Mesenchymal stem cell (in vitro differentiated cells and primary cell): ENCODE measurements around the gene SIM2.

ENCODE experiments used
- DNase-seq: peaks from one replicate; pipeline ENCODE4 v3.0.0-alpha.2; 2013
- H2AFZ ChIP-seq: one replicate; pipeline ENCODE4 v1.6.1; 2013; ENCODE audit warnings: low read depth, mild to moderate bottlenecking, control low read depth, inconsistent platforms, low read length, moderate library complexity
- H2AK5ac ChIP-seq: 2 replicates; pipeline ENCODE4 v1.6.1; 2013; ENCODE audit warnings: low read length, moderate library complexity, mild to moderate bottlenecking, inconsistent platforms; ENCODE audit not compliant: severe bottlenecking
- H2BK120ac ChIP-seq: one replicate; pipeline ENCODE4 v1.6.1; 2013; ENCODE audit warnings: low read depth, mild to moderate bottlenecking, inconsistent platforms, low read length, moderate library complexity
- H2BK12ac ChIP-seq, 2 experiments: one replicate each; pipeline ENCODE4 v1.6.1; 2013; ENCODE audit warnings: inconsistent platforms in 2 of 2, low read length in 2 of 2, mild to moderate bottlenecking in 2 of 2, moderate library complexity in 2 of 2, control low read depth in 1 of 2
- H2BK15ac ChIP-seq: one replicate; pipeline ENCODE4 v1.6.1; 2013; ENCODE audit warnings: mild to moderate bottlenecking, low read depth, inconsistent platforms; ENCODE audit not compliant: poor library complexity, severe bottlenecking
- H2BK5ac ChIP-seq: 2 replicates; pipeline ENCODE4 v1.6.1; 2013; ENCODE audit warnings: low read depth, mild to moderate bottlenecking, low read length, control low read depth, inconsistent platforms; ENCODE audit not compliant: poor library complexity, severe bottlenecking
- H3K14ac ChIP-seq, 2 experiments: one replicate each; pipeline ENCODE4 v1.6.1; 2013; ENCODE audit warnings: inconsistent platforms in 2 of 2, low read length in 2 of 2, control low read depth in 1 of 2, mild to moderate bottlenecking in 1 of 2, moderate library complexity in 1 of 2
- H3K18ac ChIP-seq, 2 experiments: one replicate each; pipeline ENCODE4 v1.6.1; 2013; ENCODE audit warnings: inconsistent platforms in 2 of 2, low read length in 2 of 2, control low read depth in 1 of 2, low read depth in 1 of 2, mild to moderate bottlenecking in 1 of 2
- H3K23ac ChIP-seq, 2 experiments: one replicate each; pipeline ENCODE4 v1.6.1; 2013; ENCODE audit warnings: inconsistent platforms in 2 of 2, low read length in 2 of 2, mild to moderate bottlenecking in 2 of 2, moderate library complexity in 2 of 2, control low read depth in 1 of 2
- H3K27ac ChIP-seq: 2 replicates; pipeline ENCODE4 v1.5.1; 2013; ENCODE audit warnings: mild to moderate bottlenecking, moderate library complexity, low read length, control low read depth, inconsistent platforms; ENCODE audit not compliant: poor library complexity, severe bottlenecking
- H3K27me3 ChIP-seq, 2 experiments: 2 replicates each; pipeline versions ENCODE4 v1.6.1 to v1.7.0; 2013; ENCODE audit warnings: low read length in 2 of 2, mild to moderate bottlenecking in 2 of 2, moderate library complexity in 2 of 2, control low read depth in 1 of 2, inconsistent platforms in 1 of 2; ENCODE audit not compliant: control insufficient read depth in 1 of 2, insufficient read depth in 1 of 2
- H3K36me3 ChIP-seq, 2 experiments: 2 replicates each; pipeline versions ENCODE4 v1.6.1 to v1.7.0; 2013; ENCODE audit warnings: low read length in 2 of 2, control low read depth in 1 of 2, inconsistent platforms in 1 of 2, low read depth in 1 of 2, mild to moderate bottlenecking in 1 of 2; ENCODE audit not compliant: insufficient read depth in 2 of 2, control insufficient read depth in 1 of 2
- H3K4ac ChIP-seq, 2 experiments: one replicate each; pipeline ENCODE4 v1.6.1; 2013; ENCODE audit warnings: inconsistent platforms in 2 of 2, low read length in 2 of 2, mild to moderate bottlenecking in 2 of 2, moderate library complexity in 2 of 2, control low read depth in 1 of 2, low read depth in 1 of 2
- H3K4me1 ChIP-seq: 2 replicates; pipeline ENCODE4 v1.6.1; 2013; ENCODE audit warnings: low read depth, low read length, control low read depth; ENCODE audit not compliant: control insufficient read depth, insufficient read depth
- H3K4me2 ChIP-seq: 2 replicates; pipeline ENCODE4 v1.6.1; 2013; ENCODE audit warnings: low read length, mild to moderate bottlenecking, inconsistent platforms; ENCODE audit not compliant: poor library complexity, severe bottlenecking
- H3K4me3 ChIP-seq, 2 experiments: 2 replicates each; pipeline versions ENCODE4 v1.5.1 to v1.7.0; 2013; ENCODE audit warnings: low read length in 2 of 2, mild to moderate bottlenecking in 2 of 2, control low read depth in 1 of 2, low read depth in 1 of 2; ENCODE audit not compliant: insufficient read depth in 1 of 2
- H3K79me1 ChIP-seq: replicated peaks from 2 replicates; pipeline ENCODE4 v1.6.1; 2013; ENCODE audit warnings: mild to moderate bottlenecking, control low read depth, low read length, inconsistent platforms; ENCODE audit not compliant: poor library complexity, severe bottlenecking
- H3K9ac ChIP-seq: 2 replicates; pipeline ENCODE4 v1.7.0; 2013; ENCODE audit warnings: mild to moderate bottlenecking, low read length, moderate library complexity
- H3K9me3 ChIP-seq: 2 replicates; pipeline ENCODE4 v1.7.0; 2013; ENCODE audit warnings: mild to moderate bottlenecking, low read length; ENCODE audit not compliant: control insufficient read depth
- H4K8ac ChIP-seq: one replicate; pipeline ENCODE4 v1.6.1; 2013; ENCODE audit warnings: inconsistent platforms, mild to moderate bottlenecking, low read length, moderate library complexity
- H4K91ac ChIP-seq: one replicate; pipeline ENCODE4 v1.6.1; 2013; ENCODE audit warnings: mild to moderate bottlenecking, low read length, inconsistent platforms
- WGBS: methylation state at CpG from one replicate; pipeline ENCODE4 v1.1.7; 2013; ENCODE audit warnings: mixed read lengths; 5-methylcytosine and 5-hydroxymethylcytosine counted together

SIM2 gene

DNA sequence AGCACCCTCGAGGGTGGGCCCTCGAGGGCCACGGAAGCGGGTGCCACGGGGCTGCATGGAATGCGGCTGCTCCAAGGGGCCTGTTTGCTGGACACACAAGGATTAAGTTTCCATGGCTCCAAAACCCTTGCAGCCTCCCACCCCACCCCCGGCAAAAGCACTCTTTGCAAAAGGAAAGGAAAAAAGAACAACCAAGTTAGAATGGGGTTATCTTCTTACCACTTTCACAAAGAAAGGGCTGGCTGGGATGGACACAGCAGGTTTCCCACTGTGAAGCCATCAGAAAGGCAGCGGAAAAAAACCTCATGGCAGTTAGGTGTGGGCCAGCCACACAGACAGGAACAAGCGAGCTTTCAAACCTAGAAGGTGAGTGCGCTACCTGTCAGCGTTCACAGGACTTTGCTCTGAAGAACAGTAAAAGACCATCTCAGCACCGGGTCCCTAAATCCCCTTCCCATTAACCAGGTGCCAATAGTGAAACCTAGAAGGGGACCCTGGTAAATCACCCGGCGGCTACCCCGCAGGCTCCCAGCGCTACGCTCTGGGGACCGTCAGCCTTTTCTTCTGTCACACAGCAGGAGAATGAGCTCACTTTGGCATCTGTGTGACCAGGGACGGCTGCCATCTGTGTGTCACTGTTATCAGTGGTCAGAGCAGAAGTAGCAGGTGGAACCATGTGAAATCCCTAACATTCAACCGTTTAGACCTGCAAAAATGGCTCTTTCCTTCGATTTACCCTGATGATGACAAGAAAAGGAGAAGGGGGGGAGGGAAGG is 93.0 kb downstream of the SIM2 start:
- Histone ChIP-seq H3K14ac (no peak overlapping the region), H3K4me3 (no peak overlapping the region), H3K36me3 (no peaks in the 10 kb centered on the region), H2AFZ (no peak overlapping the region), H3K4me2 (no peak overlapping the region), H3K9ac (no peak overlapping the region), H3K79me1 (peaks cover 6% of the 10 kb centered on the region), H2AK5ac (no peak overlapping the region), H2BK5ac (no peak overlapping the region), H3K4me1 (peaks cover 5% of the 10 kb centered on the region), H3K9me3 (peaks cover 10% of the 10 kb centered on the region), H4K8ac (no peak overlapping the region), H3K27me3 (no peaks in the 10 kb centered on the region), H3K27ac (no peak overlapping the region), H3K18ac (no peak overlapping the region), H4K91ac (no peak overlapping the region), H3K23ac (no peak overlapping the region), H2BK120ac (no peak overlapping the region), H3K4ac (no peak overlapping the region), H2BK15ac (no peak overlapping the region), H2BK12ac (no peak overlapping the region)
- whole genome bisulfite sequencing: 80% methylated on average over 17 of the region's 21 CpGs
- no peak for DNase-seq

DNA sequence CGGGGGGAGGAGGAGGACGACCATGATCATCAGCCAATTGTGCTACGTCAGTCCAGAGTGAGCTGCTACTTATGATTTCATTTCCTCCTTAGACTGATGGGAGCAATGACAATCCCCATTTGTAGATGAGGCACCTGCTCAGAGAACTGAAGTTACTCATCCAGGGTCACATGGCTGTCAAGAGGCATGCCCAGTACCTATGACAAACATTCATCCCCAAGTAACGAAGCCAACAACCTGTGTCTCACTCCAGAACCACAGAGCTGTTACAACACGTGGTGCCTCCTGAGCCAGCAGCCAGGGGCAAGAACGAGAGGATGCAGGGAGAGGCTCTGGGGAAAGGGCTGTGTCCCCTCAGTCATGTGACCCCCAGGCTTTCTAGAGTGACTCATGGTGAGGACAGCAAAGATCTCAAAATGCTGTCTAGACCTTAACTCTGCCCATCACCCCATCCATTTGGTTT is 93.6 kb downstream of the SIM2 start:
- 73% methylated on average over 6 of the region's 6 CpGs for WGBS
- no peak overlapping the region for H2BK15ac ChIP-seq
- H3K18ac ChIP-seq: no peak overlapping the region
- no peak overlapping the region for H3K27ac ChIP-seq
- no peak overlapping the region for H2BK120ac ChIP-seq
- H3K4me1 ChIP-seq: peaks cover 5% of the 10 kb centered on the region
- peaks cover 12% of the 10 kb centered on the region for H3K9me3 ChIP-seq
- H2BK5ac ChIP-seq: no peak overlapping the region
- no peak overlapping the region for H3K23ac ChIP-seq
- DNase-seq: peak; percentile 13
- H4K8ac ChIP-seq: no peak overlapping the region
- H3K79me1 ChIP-seq: peaks cover 6% of the 10 kb centered on the region
- no peak overlapping the region for H2BK12ac ChIP-seq
- H2AFZ ChIP-seq: no peak overlapping the region
- H4K91ac ChIP-seq: no peak overlapping the region
- no peak overlapping the region for H3K4ac ChIP-seq
- no peak overlapping the region for H2AK5ac ChIP-seq
- no peaks in the 10 kb centered on the region for H3K36me3 ChIP-seq
- H3K14ac ChIP-seq: no peak overlapping the region
- H3K4me2 ChIP-seq: no peak overlapping the region
- H3K4me3 ChIP-seq: no peak overlapping the region
- no peak overlapping the region for H3K9ac ChIP-seq
- no peaks in the 10 kb centered on the region for H3K27me3 ChIP-seq

DNA sequence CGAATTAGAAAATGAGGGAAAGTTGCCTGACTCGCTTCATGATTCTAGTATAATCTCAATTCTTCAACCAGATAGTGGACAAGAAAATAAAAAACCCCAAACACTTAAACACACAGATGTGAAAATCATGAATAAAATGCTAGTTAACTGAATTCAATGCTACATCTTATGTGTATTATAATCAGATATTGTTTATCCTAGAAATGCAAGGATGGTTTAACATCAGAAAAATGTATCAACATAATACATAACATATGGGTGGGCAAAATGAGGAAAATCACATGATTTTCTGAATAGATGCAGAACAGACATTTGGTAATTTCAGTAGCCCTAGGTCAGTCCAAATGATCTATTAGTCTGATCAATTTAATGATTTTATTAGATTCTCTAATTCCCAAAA is 97.2 kb downstream of the SIM2 start:
- no peak overlapping the region for H2BK5ac ChIP-seq
- WGBS: 57% methylated on average over 2 of the region's 2 CpGs
- H3K27me3 ChIP-seq: no peaks in the 10 kb centered on the region

DNA sequence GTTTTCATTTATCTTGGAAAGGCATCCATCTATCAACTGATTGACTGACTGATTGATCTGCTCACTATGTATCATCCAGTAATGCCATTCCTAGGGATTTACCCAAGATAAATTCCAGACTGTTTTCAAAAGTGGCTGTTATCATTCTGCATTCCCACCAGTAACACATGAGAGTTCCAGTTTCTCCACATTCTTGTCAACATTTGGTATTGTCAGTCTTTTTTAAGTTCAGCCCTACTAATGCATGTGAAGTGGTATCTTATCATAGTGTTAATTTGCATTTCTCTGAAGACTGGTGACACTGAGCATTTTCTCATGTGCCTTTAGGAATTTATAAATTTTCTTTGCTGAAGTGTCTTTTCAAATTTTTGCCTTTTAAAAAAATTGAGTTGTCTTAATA is 99.6 kb downstream of the SIM2 start:
- H3K18ac ChIP-seq: no peak overlapping the region
- H4K8ac ChIP-seq: no peak overlapping the region
- no peak for DNase-seq
- H2BK120ac ChIP-seq: no peak overlapping the region
- no peak overlapping the region for H3K4ac ChIP-seq
- H3K4me1 ChIP-seq: no peaks in the 10 kb centered on the region
- H3K14ac ChIP-seq: no peak overlapping the region
- no peak overlapping the region for H3K4me2 ChIP-seq
- no peak overlapping the region for H2BK12ac ChIP-seq
- H2BK15ac ChIP-seq: no peak overlapping the region
- H3K36me3 ChIP-seq: peaks cover 0 to 2% of the 10 kb centered on the region in 2 experiments
- no peak overlapping the region for H3K23ac ChIP-seq
- peaks cover 24% of the 10 kb centered on the region for H3K9me3 ChIP-seq
- no peaks in the 10 kb centered on the region for H3K27me3 ChIP-seq
- no peak overlapping the region for H2AFZ ChIP-seq
- peaks cover 12% of the 10 kb centered on the region for H3K79me1 ChIP-seq
- H3K9ac ChIP-seq: no peak overlapping the region
- H4K91ac ChIP-seq: no peak overlapping the region
- no peak overlapping the region for H3K27ac ChIP-seq
- no peak overlapping the region for H2AK5ac ChIP-seq
- H3K4me3 ChIP-seq: no peak overlapping the region
- no peak overlapping the region for H2BK5ac ChIP-seq

More for the DNA sequence above, 97.2 kb downstream of the SIM2 start:
- Histone ChIP-seq H2BK15ac (no peak overlapping the region), H2AFZ (no peak overlapping the region), H3K36me3 (peaks cover 0 to 2% of the 10 kb centered on the region in 2 experiments), H4K8ac (no peak overlapping the region), H3K23ac (no peak overlapping the region), H3K9me3 (peaks cover 24% of the 10 kb centered on the region), H3K79me1 (peaks cover 10% of the 10 kb centered on the region), H2BK120ac (no peak overlapping the region), H2BK12ac (no peak overlapping the region), H3K4me3 (peak overlapping the region in 1 of 2 experiments; percentile 11), H3K4ac (no peak overlapping the region), H3K4me1 (no peaks in the 10 kb centered on the region), H4K91ac (no peak overlapping the region), H3K27ac (no peak overlapping the region), H3K4me2 (no peak overlapping the region), H3K18ac (no peak overlapping the region), H3K14ac (no peak overlapping the region), H2AK5ac (no peak overlapping the region), H3K9ac (no peak overlapping the region)
- no peak for DNase-seq
